HEK293T (cell line): Measurements from ENCODE around the gene HBZ.

Experiments
- CTCF ChIA-PET: fragments of 350-600 bp; formaldehyde crosslinking; extraction: SDS; loops from one replicate; lab custom pipeline; 2021; ENCODE audit warnings: antibody characterized with exemption, inconsistent platforms; lab: Yijun Ruan, JAX
- POLR2A ChIA-PET: fragments of 350-600 bp; formaldehyde crosslinking; extraction: SDS; loops from one replicate; lab custom pipeline; 2020; ENCODE audit warnings: antibody characterized with exemption, inconsistent platforms; lab: Yijun Ruan, JAX
- DNase-seq: peaks from one replicate; pipeline ENCODE4 v3.0.0; 2012; ENCODE audit warnings: mixed read lengths; ENCODE audit errors: extremely low spot score
- ARNT ChIP-seq: fragments of 450-650 bp; IDR thresholded peaks from 2 replicates; pipeline ENCODE4 v1.6.1; 2017; ENCODE audit warnings: mild to moderate bottlenecking
- BHLHE40 ChIP-seq: fragments of 450-650 bp; IDR thresholded peaks from 2 replicates; pipeline ENCODE4 v1.6.1; 2016; ENCODE audit warnings: mild to moderate bottlenecking, moderate library complexity, borderline replicate concordance
- CTBP1 ChIP-seq: fragments of 450-650 bp; IDR thresholded peaks from 2 replicates; pipeline ENCODE4 v1.6.1; 2016; ENCODE audit warnings: borderline replicate concordance
- ELF4 ChIP-seq: fragments of 450-650 bp; IDR thresholded peaks from 2 replicates; pipeline ENCODE4 v1.6.1; 2017; ENCODE audit warnings: antibody characterized with exemption
- FOXA1 ChIP-seq: fragments of 450-650 bp; IDR thresholded peaks from 2 replicates; pipeline ENCODE4 v1.6.1; 2016; ENCODE audit warnings: mild to moderate bottlenecking
- FOXK2 ChIP-seq: fragments of 450-650 bp; IDR thresholded peaks from 2 replicates; pipeline ENCODE4 v1.6.1; 2016; ENCODE audit warnings: mild to moderate bottlenecking
- FOXM1 ChIP-seq: fragments of 450-650 bp; IDR thresholded peaks from 2 replicates; pipeline ENCODE4 v1.6.1; 2017; ENCODE audit warnings: mild to moderate bottlenecking, borderline replicate concordance
- HDGF ChIP-seq: fragments of 450-650 bp; IDR thresholded peaks from 2 replicates; pipeline ENCODE4 v1.6.1; 2017; ENCODE audit warnings: antibody characterized with exemption, borderline replicate concordance
- L3MBTL2 ChIP-seq: fragments of 450-650 bp; conservative IDR thresholded peaks from 2 replicates; pipeline ENCODE4 v1.6.1; 2016; ENCODE audit warnings: mild to moderate bottlenecking
- LEF1 ChIP-seq: fragments of 450-650 bp; IDR thresholded peaks from 2 replicates; pipeline ENCODE4 v1.6.1; 2017; ENCODE audit warnings: mild to moderate bottlenecking, borderline replicate concordance
- NFRKB ChIP-seq: fragments of 450-650 bp; IDR thresholded peaks from 2 replicates; pipeline ENCODE4 v1.6.1; 2016; ENCODE audit warnings: mild to moderate bottlenecking, moderate library complexity
- SP1 ChIP-seq: fragments of 450-650 bp; IDR thresholded peaks from 2 replicates; pipeline ENCODE4 v1.6.1; 2017
- SUZ12 ChIP-seq: fragments of 450-650 bp; IDR thresholded peaks from 2 replicates; pipeline ENCODE4 v1.6.1; 2016; ENCODE audit warnings: mild to moderate bottlenecking
- TARDBP ChIP-seq: fragments of 450-650 bp; IDR thresholded peaks from 2 replicates; pipeline ENCODE4 v1.6.1; 2016
- ZNF384 ChIP-seq: fragments of 450-650 bp; IDR thresholded peaks from 2 replicates; pipeline ENCODE4 v1.6.1; 2016
- TF ChIP-seq, protein P1 (sequence below): fragments of 450-650 bp; IDR thresholded peaks from 2 replicates; pipeline ENCODE4 v1.6.1; 2016

The HBZ gene

DNA sequence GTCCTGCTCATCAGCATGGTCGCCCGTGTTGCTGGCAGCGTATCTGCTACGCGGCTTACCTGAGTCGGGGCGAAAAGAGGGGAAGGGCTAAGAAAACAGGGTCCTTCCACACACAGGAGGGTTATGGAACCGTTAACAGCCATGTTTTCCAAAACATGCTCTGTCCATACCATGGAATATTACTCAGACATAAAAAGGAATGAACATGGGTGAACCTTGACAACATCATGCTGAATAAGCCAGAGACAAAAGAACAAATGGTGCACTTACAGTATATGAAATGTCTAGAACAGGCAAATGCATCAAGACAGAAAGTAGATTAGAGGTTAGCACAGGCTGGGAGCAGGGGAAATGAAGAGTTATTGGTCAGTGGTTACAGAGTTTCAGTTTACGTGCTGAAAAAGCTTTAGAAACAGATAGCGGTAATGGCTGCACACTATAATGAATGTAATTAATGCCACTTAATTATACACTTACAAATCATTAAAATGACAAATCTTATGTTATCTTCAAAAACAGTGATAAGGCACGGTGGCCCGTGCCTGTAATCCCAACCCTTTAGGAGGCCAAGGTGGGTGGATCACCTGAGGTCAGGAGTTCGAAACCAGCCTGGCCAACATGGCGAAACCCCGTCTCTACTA lies 21.8 kb upstream of the HBZ start:
- ChIA-PET CTCF (no interaction called here), POLR2A (interaction anchor here (1.3 kb wide), 1 partner anchor 77 kb away, joined by 3 read pairs; the partner anchor contains the start of genes POLR3K and SNRNP25)
- no peak for DNase-seq
- TF ChIP-seq FOXA1 (no peak), ARNT (no peak), TARDBP (no peak), LEF1 (no peak), SP1 (no peak), NFRKB (no peak), L3MBTL2 (no peak), ELF4 (no peak), ZNF384 (no peak), FOXK2 (no peak), HDGF (no peak), BHLHE40 (no peak), SUZ12 (no peak), CTBP1 (no peak), FOXM1 (no peak)
- TF ChIP-seq, protein P1, sequence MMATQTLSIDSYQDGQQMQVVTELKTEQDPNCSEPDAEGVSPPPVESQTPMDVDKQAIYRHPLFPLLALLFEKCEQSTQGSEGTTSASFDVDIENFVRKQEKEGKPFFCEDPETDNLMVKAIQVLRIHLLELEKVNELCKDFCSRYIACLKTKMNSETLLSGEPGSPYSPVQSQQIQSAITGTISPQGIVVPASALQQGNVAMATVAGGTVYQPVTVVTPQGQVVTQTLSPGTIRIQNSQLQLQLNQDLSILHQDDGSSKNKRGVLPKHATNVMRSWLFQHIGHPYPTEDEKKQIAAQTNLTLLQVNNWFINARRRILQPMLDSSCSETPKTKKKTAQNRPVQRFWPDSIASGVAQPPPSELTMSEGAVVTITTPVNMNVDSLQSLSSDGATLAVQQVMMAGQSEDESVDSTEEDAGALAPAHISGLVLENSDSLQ = no peak

DNA sequence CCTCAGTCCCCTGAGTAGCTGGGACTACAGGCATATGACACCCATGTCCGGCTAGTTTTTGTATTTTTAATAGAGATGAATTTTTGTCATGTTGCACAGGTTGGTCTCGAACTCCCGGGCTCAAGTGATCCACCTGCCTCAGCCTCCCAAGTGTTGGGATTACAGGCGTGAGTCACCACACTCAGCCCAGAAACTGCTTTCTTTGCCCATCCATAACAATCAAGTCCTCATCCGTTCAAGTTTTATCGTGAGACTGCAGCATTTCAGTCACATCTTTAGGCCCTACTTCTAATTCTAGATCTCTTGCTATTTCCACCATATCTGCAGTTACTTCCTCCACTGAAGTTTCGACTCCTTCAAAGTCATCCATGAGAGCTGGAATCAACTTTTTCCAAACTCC lies 20.3 kb upstream of the HBZ start:
- ChIA-PET CTCF (no interaction called here), POLR2A (interaction anchor here (1.3 kb wide), 1 partner anchor 79 kb away, joined by 3 read pairs; the partner anchor contains the start of genes POLR3K and SNRNP25)
- TF ChIP-seq ELF4 (no peak), ZNF384 (no peak), LEF1 (no peak)
- TF ChIP-seq, protein P1 = no peak
- no peak for DNase-seq

DNA sequence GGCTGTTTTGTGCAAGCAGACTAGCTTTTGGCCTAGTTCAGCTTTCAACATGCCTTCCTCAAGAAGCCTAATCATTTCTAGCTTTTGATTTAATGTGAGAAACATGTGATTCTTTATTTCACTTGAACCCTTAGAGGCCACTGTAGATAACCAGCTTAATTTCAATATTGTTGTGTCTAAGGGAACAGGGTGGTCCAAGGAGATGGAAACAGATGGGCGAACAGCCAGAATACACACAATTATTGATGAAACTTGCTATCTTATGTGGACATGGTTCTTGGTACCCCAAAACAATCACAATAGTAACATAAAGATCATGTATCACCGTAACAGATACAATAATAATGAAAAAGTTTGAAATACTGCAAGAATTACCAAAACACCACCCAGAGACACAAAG lies 18.7 kb upstream of the HBZ start:
- ChIA-PET CTCF (interaction anchor here (2.1 kb wide), 1 partner anchor 16 kb away, joined by 10 read pairs; no protein-coding TSS in a partner anchor), POLR2A (no interaction called here)
- no peak for TF ChIP-seq HDGF
- TF ChIP-seq SP1 = no peak
- TF ChIP-seq FOXM1 = no peak
- no peak for TF ChIP-seq BHLHE40
- TF ChIP-seq ZNF384 = no peak
- TF ChIP-seq ARNT = no peak
- no peak for TF ChIP-seq NFRKB
- DNase-seq = no peak

DNA sequence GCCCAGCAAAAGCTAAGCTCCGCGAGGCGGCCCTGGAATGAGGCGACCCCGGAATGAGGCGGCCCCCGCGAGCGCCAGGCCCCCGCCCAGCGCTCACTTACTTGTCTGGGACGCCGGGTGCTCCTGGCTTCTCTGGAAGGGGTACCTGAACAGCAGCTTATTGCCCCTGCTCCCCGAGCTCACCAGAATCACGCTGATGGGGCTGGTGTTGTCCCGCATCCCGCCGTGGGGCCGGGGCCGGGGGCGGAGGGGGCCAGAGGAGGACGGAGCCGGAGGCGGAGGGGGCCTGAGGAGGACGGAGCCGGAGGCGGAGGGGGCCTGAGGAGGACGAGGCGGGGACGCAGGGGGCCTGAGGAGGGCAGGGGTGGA lies 14.4 kb upstream of the HBZ start:
- DNase-seq = no peak
- ChIA-PET POLR2A (interaction anchor here (1.0 kb wide), 1 partner anchor 97 kb away, joined by 3 read pairs; no protein-coding TSS in a partner anchor), CTCF (no interaction called here)
- TF ChIP-seq ELF4 = no peak
- TF ChIP-seq ZNF384 = no peak
- no peak for TF ChIP-seq BHLHE40
- no peak for TF ChIP-seq FOXM1
- TF ChIP-seq SP1 = no peak
- no peak for TF ChIP-seq FOXK2
- no peak for TF ChIP-seq NFRKB
- TF ChIP-seq SUZ12 = no peak
- TF ChIP-seq, protein P1 = no peak
- TF ChIP-seq LEF1 = no peak
- TF ChIP-seq FOXA1 = no peak
- no peak for TF ChIP-seq ARNT

DNA sequence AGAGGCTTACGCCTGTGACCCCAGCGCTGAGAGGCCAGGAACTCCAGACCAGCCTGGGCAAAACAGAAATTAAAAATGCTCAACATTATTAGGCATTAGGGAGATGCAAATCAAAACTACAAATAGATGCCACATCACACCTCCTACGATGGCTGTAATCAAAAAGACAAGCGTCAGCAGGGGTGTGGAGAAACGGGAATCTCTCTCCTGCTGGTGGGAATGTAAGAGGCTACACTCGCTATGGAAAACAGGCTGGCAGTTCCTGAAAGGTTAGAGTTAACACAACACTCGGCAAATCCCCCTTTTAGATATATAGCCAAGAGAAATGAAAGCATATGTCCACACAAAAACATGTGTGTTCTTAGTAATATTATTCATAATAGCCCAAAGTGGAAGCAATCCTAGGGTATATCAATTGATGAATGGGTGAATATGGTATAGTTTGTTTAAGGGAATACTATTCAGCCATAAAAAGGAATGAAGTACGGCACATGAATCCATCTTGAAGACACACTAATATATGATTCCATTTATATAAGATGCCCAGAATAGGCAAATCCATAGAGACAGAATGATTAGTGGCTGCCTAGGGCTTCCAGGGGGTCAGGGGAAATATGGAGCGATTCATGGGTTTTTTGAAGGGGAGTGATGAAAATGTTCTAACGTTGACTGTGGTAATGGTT lies 12.1 kb upstream of the HBZ start:
- DNase-seq = no peak
- TF ChIP-seq LEF1 (no peak), TARDBP (no peak)
- POLR2A ChIA-PET = interaction anchor here (0.5 to 1.7 kb wide), 3 partner anchors 9 to 87 kb away, joined by 3 read pairs; no protein-coding TSS in a partner anchor
- CTCF ChIA-PET = no interaction called here

DNA sequence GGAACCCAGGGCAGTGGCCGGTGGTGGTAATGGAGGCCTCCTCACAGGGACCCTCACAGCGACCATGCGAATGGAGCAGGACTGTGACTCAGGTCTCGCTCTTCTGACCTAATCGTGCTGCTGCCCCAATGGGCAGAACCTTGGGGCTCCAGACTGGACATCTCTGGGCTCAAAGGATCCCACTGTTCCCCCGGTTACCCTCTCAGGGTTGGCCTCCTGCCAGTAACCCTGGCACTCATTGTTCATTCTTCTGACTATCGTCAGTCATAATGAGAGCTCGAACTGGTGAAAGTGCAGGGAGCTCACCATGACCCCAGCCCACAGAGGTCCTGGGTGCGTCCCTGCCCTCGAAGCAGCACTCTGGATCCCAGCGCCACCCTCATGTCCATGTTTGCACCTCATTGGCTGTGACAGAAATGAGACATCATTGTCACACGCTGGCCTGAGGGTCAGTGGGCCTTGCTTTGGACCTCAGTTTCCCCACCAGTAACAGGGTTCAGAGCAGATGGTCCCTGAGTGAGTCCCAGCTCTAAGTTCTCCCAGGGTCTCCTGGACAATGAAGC lies 10.0 kb upstream of the HBZ start:
- ChIA-PET CTCF (interaction anchor here (1.4 kb wide), 1 partner anchor 35 kb away, joined by 3 read pairs; no protein-coding TSS in a partner anchor), POLR2A (no interaction called here)
- no peak for TF ChIP-seq FOXM1
- no peak for TF ChIP-seq CTBP1
- no peak for TF ChIP-seq FOXA1
- no peak for TF ChIP-seq NFRKB
- TF ChIP-seq SP1 = no peak
- TF ChIP-seq, protein P1 = no peak
- no peak for TF ChIP-seq HDGF
- no peak for TF ChIP-seq ELF4
- TF ChIP-seq ARNT = no peak
- TF ChIP-seq L3MBTL2 = no peak
- DNase-seq = no peak
